ENCODE measurements around the gene ADAMTS15. TPM values are rescaled to one million over a fixed set of nuclear protein-coding genes. Genes with fewer than 3 reads are reported as not detected.

The ADAMTS15 gene
- total RNA-seq, 1 donor from 2014 or later: 13.8 TPM

DNA sequence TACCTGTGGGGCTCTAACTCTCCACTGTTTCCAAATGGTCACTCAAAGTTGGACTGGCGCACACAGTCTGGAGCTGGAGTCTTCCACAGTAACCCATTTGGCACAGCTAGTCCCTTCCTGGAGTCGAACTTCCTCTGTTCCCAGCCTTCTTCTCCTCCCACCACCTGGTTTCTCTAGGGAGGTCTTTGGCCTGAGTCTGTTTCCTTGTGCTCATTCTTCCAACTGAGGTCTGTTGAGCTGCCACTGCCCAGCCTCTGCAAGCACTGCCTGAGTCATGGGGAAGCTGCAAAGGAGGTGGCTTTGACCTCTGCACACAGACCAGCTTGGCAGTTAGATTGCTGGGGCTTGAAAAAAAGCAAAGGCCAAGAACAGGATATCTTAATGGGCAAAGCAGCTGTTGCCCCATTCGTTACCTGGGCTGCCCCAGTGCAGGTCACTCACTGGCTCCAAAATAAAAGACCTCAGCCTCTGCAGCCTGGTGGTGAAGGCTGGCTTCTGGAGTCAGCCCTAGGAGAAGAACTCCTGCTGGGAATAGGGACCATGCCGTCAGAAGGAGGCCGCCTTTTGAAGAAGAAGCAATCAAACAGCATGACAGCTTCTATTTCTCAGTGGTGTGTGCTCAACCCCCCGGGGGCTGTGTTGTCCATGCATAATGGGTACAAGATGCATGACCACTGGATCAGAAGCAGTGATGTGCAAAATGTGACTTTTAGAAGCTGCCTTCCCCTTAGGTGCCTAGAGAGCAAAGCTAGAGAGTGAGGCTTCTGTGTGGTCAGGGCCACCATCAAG is 3.0 kb downstream of the ADAMTS15 start:
- Mint-ChIP-seq H3K27ac (ENCODE audit: unreplicated experiment) (no peak overlapping the region), H3K4me3 (ENCODE audit: unreplicated experiment) (peak overlapping the region; percentile 93), H3K27me3 (ENCODE audit: low read depth, unreplicated experiment) (peaks cover 15% of the 10 kb centered on the region), H3K9me3 (ENCODE audit: unreplicated experiment) (peaks cover 3% of the 10 kb centered on the region), H3K4me1 (ENCODE audit: low read depth, unreplicated experiment) (peaks cover 10% of the 10 kb centered on the region), H3K36me3 (ENCODE audit: low read depth, unreplicated experiment) (no peaks in the 10 kb centered on the region)
- H2AFZ ChIP-seq (ENCODE audit: low read depth, low read length): no peak overlapping the region
- H3K9ac ChIP-seq (ENCODE audit: low read length): peak overlapping the region; percentile 29
- H4K20me1 ChIP-seq (ENCODE audit: insufficient read depth, low read length): peaks cover 18% of the 10 kb centered on the region
- H3K4me3 ChIP-seq (ENCODE audit: insufficient read depth, low read depth, low read length): no peak overlapping the region
- peaks cover 54% of the 10 kb centered on the region for H3K79me2 ChIP-seq (ENCODE audit: insufficient read depth, low read length)
- H3K4me1 ChIP-seq (ENCODE audit: insufficient read depth, low read length): peaks cover 40% of the 10 kb centered on the region
- TF ChIP-seq CTCF (IDR thresholded peaks at IDR 0.05; ENCODE audit: insufficient read depth, low read depth, low read length) (no peak), EZH2 (IDR thresholded peaks at IDR 0.05; ENCODE audit: insufficient read depth, low read length) (no peak)
- no peak for FAIRE-seq
- H3K4me2 ChIP-seq (ENCODE audit: low read length): peak overlapping the region; percentile 86
- no peaks in the 10 kb centered on the region for H3K27me3 ChIP-seq (ENCODE audit: insufficient read depth, low read length)
- no peaks in the 10 kb centered on the region for H3K9me3 ChIP-seq (ENCODE audit: insufficient read depth, low read depth, low read length)
- DNase-seq (ENCODE audit: low read depth): peak; percentile 61
- H3K27ac ChIP-seq (ENCODE audit: low read depth, low read length): no peak overlapping the region
- no peaks in the 10 kb centered on the region for H3K36me3 ChIP-seq (ENCODE audit: insufficient read depth, low read length)

DNA sequence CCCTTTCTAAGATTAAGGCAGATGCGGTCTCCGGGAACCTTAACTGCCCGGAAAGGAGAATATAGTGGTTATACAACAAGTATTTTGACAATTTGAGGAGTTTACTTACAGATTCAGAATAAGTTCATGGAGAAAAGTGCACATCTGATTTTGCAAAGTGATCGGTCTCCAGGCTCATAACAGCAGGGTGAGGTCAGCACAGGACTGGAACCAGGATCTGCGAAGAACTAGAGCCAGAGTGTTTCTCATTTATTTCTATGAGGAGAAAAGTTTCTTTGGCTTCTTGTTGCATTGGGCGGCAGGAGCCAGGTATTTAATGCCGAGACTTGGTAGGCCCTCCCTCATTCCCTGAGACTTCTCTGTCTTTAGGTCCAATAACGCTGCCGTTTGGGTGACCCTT is 3.7 kb downstream of the ADAMTS15 start:
- Mint-ChIP-seq H3K4me3 (ENCODE audit: unreplicated experiment) (no peak overlapping the region), H3K9me3 (ENCODE audit: unreplicated experiment) (peaks cover 3% of the 10 kb centered on the region), H3K27ac (ENCODE audit: unreplicated experiment) (no peak overlapping the region), H3K4me1 (ENCODE audit: low read depth, unreplicated experiment) (peaks cover 10% of the 10 kb centered on the region), H3K27me3 (ENCODE audit: low read depth, unreplicated experiment) (peaks cover 11% of the 10 kb centered on the region), H3K36me3 (ENCODE audit: low read depth, unreplicated experiment) (no peaks in the 10 kb centered on the region)
- no peaks in the 10 kb centered on the region for H3K36me3 ChIP-seq (ENCODE audit: insufficient read depth, low read length)
- no peak overlapping the region for H3K9ac ChIP-seq (ENCODE audit: low read length)
- no peaks in the 10 kb centered on the region for H3K9me3 ChIP-seq (ENCODE audit: insufficient read depth, low read depth, low read length)
- H3K27ac ChIP-seq (ENCODE audit: low read depth, low read length): no peak overlapping the region
- no peak overlapping the region for H2AFZ ChIP-seq (ENCODE audit: low read depth, low read length)
- DNase-seq (ENCODE audit: low read depth): no peak
- peaks cover 54% of the 10 kb centered on the region for H3K79me2 ChIP-seq (ENCODE audit: insufficient read depth, low read length)
- TF ChIP-seq EZH2 (IDR thresholded peaks at IDR 0.05; ENCODE audit: insufficient read depth, low read length) (no peak), CTCF (IDR thresholded peaks at IDR 0.05; ENCODE audit: insufficient read depth, low read depth, low read length) (no peak)
- H3K4me1 ChIP-seq (ENCODE audit: insufficient read depth, low read length): peaks cover 40% of the 10 kb centered on the region
- no peak for FAIRE-seq
- H4K20me1 ChIP-seq (ENCODE audit: insufficient read depth, low read length): peaks cover 18% of the 10 kb centered on the region
- no peak overlapping the region for H3K4me2 ChIP-seq (ENCODE audit: low read length)
- H3K27me3 ChIP-seq (ENCODE audit: insufficient read depth, low read length): no peaks in the 10 kb centered on the region
- no peak overlapping the region for H3K4me3 ChIP-seq (ENCODE audit: insufficient read depth, low read depth, low read length)

DNA sequence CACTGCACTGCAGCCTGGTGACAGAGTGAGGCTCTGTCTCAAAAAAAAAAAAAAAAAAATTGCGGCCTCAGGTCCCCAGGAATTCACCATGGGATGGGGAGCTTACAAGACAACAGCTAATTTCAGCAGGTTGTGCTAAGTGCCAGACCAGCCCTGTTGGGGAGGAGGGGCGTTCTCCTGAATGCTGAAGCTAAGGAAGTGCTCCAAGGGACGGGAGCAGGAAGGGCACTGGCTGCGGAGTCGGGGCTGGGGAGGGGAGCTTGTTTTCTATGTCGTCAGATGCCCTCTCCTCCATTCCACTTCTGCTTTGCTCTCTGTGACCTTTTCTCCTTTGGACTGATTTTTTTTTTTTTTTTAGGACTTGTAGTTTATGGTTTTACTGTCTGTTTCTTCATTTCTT is 4.5 kb downstream of the ADAMTS15 start:
- H3K9me3 ChIP-seq (ENCODE audit: insufficient read depth, low read depth, low read length): no peaks in the 10 kb centered on the region
- Mint-ChIP-seq H3K4me3 (ENCODE audit: unreplicated experiment) (no peak overlapping the region), H3K27me3 (ENCODE audit: low read depth, unreplicated experiment) (peaks cover 15% of the 10 kb centered on the region), H3K36me3 (ENCODE audit: low read depth, unreplicated experiment) (no peaks in the 10 kb centered on the region), H3K27ac (ENCODE audit: unreplicated experiment) (no peak overlapping the region), H3K9me3 (ENCODE audit: unreplicated experiment) (peaks cover 3% of the 10 kb centered on the region), H3K4me1 (ENCODE audit: low read depth, unreplicated experiment) (peaks cover 10% of the 10 kb centered on the region)
- no peak overlapping the region for H3K9ac ChIP-seq (ENCODE audit: low read length)
- no peak for FAIRE-seq
- H3K27me3 ChIP-seq (ENCODE audit: insufficient read depth, low read length): no peaks in the 10 kb centered on the region
- no peak overlapping the region for H2AFZ ChIP-seq (ENCODE audit: low read depth, low read length)
- peaks cover 18% of the 10 kb centered on the region for H4K20me1 ChIP-seq (ENCODE audit: insufficient read depth, low read length)
- H3K4me2 ChIP-seq (ENCODE audit: low read length): no peak overlapping the region
- TF ChIP-seq CTCF (IDR thresholded peaks at IDR 0.05; ENCODE audit: insufficient read depth, low read depth, low read length) (no peak), EZH2 (IDR thresholded peaks at IDR 0.05; ENCODE audit: insufficient read depth, low read length) (no peak)
- DNase-seq (ENCODE audit: low read depth): no peak
- H3K27ac ChIP-seq (ENCODE audit: low read depth, low read length): no peak overlapping the region
- peaks cover 54% of the 10 kb centered on the region for H3K79me2 ChIP-seq (ENCODE audit: insufficient read depth, low read length)
- H3K36me3 ChIP-seq (ENCODE audit: insufficient read depth, low read length): no peaks in the 10 kb centered on the region
- peaks cover 40% of the 10 kb centered on the region for H3K4me1 ChIP-seq (ENCODE audit: insufficient read depth, low read length)
- no peak overlapping the region for H3K4me3 ChIP-seq (ENCODE audit: insufficient read depth, low read depth, low read length)
